Skeletal muscle satellite cell (primary cell): Measurements from ENCODE around the gene GUK1.
A peak's percentile ranks its signal among the peaks of the same experiment; 100 is the strongest.

ENCODE experiments used
- H3K27me3 ChIP-seq: 2 replicates; pipeline ENCODE4 v1.7.0; 2013; ENCODE audit warnings: low read length; ENCODE audit not compliant: control insufficient read depth, insufficient read depth
- H3K36me3 ChIP-seq: 2 replicates; pipeline ENCODE4 v1.7.0; 2013; ENCODE audit warnings: mild to moderate bottlenecking, control low read depth, low read length; ENCODE audit not compliant: insufficient read depth
- H3K4me1 ChIP-seq: 2 replicates; pipeline ENCODE4 v1.7.0; 2013; ENCODE audit warnings: low read length; ENCODE audit not compliant: control insufficient read depth, insufficient read depth
- H3K4me2 ChIP-seq: 2 replicates; pipeline ENCODE4 v1.7.0; 2013; ENCODE audit warnings: mild to moderate bottlenecking, low read length
- H3K4me3 ChIP-seq: 2 replicates; pipeline ENCODE4 v1.7.0; 2013; ENCODE audit warnings: low read length
- H3K9ac ChIP-seq: 2 replicates; pipeline ENCODE4 v1.7.0; 2013; ENCODE audit warnings: mild to moderate bottlenecking, low read depth, low read length, moderate library complexity
- H3K9me3 ChIP-seq: replicated peaks from 2 replicates; pipeline ENCODE4 v1.7.0; 2013; ENCODE audit warnings: mild to moderate bottlenecking, control low read depth, low read length

The GUK1 gene

DNA sequence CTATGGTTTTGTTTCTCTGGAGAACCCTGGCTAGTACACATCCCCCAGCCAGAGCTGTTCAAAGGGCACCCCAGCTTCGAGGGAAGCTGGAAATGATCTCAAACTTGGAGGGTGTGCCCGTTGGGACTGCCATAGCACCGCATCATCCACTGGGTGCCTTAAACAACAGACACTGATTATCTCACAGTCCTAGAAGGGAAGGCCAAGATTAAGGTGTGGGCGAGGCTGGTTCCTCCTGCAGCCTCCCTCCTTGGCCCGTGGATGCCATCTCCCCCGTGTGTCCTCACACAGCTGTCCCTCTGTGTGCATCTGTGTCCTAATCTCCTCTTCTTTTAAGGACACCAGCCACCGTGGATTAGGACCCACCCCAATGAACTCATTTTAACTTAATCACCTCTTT is 21.3 kb downstream of the GUK1 start:
- H3K36me3 ChIP-seq, result no peaks in the 10 kb centered on the region
- no peak overlapping the region for H3K4me3 ChIP-seq

GRCh38 chr1:228161866-228162265 is 21.8 kb downstream of the GUK1 start:
- no peak overlapping the region for H3K9ac ChIP-seq
- H3K9me3 ChIP-seq, result no peaks in the 10 kb centered on the region
- H3K27me3 ChIP-seq, result peaks cover 11% of the 10 kb centered on the region
- H3K4me3 ChIP-seq, result no peak overlapping the region
- H3K4me2 ChIP-seq, result no peak overlapping the region
- peaks cover 30% of the 10 kb centered on the region for H3K4me1 ChIP-seq
- no peaks in the 10 kb centered on the region for H3K36me3 ChIP-seq

More for the DNA sequence above, 21.3 kb downstream of the GUK1 start:
- Histone ChIP-seq H3K27me3 (peaks cover 11% of the 10 kb centered on the region), H3K9ac (no peak overlapping the region), H3K4me2 (no peak overlapping the region), H3K4me1 (peaks cover 27% of the 10 kb centered on the region), H3K9me3 (no peaks in the 10 kb centered on the region)

- Histone ChIP-seq H3K4me2 (peak overlapping the region; percentile 66), H3K4me3 (peak overlapping the region; percentile 45), H3K9ac (peak overlapping the region; percentile 67), H3K4me1 (peaks cover 31% of the 10 kb centered on the region), H3K27me3 (peaks cover 11% of the 10 kb centered on the region), H3K9me3 (no peaks in the 10 kb centered on the region), H3K36me3 (no peaks in the 10 kb centered on the region)
Measured at GRCh38 chr1:228162286-228163006, 22.4 kb downstream of the GUK1 start.

DNA sequence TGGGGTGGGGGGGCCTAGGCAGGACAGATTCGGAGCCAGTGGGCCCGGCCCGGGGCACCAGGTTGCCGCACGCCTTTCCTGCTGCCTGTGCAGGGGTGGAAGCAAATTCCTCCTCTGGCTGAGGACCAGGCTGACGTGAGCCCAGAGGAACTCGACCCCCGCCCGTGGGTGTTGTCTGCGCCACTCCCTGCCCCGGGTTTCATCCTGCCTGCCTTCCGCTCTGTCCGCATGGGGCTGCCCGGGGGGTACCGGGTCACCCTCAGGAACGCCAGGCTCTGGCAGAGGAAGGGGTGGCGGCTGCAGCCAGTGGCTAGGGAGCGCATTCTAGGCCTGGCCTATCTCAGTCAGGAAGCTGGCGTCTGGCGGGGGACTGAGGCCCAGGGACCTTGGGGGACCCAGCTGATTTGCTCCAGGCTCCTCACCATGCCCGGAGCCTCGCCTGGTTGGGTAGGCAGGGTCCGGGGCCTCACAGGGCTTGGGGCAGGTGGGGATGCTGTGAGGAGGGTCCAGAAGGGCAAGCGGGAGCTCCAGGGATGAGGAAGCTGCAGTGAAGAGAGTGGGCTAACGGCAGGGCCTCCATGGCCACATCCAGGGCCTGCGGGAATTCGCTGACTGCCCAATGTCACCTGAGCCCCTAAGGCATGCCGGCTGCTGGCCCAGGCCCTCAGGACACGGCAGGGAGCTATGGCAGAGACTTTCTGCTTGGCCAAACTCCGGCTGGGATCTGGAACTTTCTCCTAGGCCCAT is 23.1 kb downstream of the GUK1 start:
- Histone ChIP-seq H3K36me3 (no peaks in the 10 kb centered on the region), H3K4me2 (peak overlapping the region; percentile 66), H3K4me3 (peak overlapping the region; percentile 45), H3K27me3 (peaks cover 6% of the 10 kb centered on the region), H3K9me3 (no peaks in the 10 kb centered on the region), H3K9ac (peak overlapping the region; percentile 67), H3K4me1 (peaks cover 31% of the 10 kb centered on the region)

DNA sequence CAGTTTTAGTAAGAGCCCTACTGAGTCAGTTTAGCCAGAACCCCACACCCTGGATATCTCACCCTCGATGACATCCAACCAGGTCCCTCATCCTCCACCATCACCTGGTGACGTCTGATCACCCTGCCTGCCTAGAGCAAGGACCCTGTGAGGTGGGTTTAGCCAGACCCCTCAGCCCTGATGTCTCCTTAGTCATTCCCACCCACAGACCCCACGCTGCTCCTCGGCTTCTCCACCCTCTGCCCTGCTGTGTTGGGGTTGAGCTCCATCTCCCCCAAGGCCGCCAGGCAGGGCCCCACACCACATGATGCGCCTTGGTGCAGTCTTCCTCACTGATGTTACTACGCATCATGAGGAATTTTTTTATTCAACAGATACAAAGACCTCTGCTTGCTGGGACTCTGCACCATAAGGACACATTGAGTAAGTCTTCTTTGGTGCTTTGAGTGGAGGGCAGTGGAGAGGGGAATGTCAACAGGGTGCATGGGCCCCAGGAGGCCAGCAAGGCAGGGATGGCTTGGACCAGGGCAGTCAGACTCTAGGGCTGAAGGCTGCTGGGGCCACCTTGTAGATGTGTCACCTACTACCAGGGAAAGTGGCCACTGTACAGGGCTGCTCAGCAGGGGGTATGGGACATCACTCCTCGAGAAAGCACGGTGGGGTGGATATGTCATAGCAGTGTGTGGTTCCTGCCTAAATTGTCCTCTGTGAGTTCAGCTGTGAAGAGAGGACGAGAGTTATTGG is 23.9 kb downstream of the GUK1 start:
- Histone ChIP-seq H3K9ac (peak overlapping the region; percentile 67), H3K27me3 (peaks cover 3% of the 10 kb centered on the region)

GRCh38 chr1:228164561-228165371 is 24.7 kb downstream of the GUK1 start:
- Histone ChIP-seq H3K4me1 (peaks cover 31% of the 10 kb centered on the region), H3K4me2 (peak overlapping the region; percentile 80), H3K27me3 (no peaks in the 10 kb centered on the region), H3K9me3 (no peaks in the 10 kb centered on the region), H3K36me3 (no peaks in the 10 kb centered on the region), H3K4me3 (peak overlapping the region; percentile 67), H3K9ac (peak overlapping the region; percentile 68)

More for the DNA sequence above, 23.9 kb downstream of the GUK1 start:
- H3K4me1 ChIP-seq, result peaks cover 31% of the 10 kb centered on the region
- no peak overlapping the region for H3K4me3 ChIP-seq
- H3K9me3 ChIP-seq, result no peaks in the 10 kb centered on the region
- no peaks in the 10 kb centered on the region for H3K36me3 ChIP-seq
- no peak overlapping the region for H3K4me2 ChIP-seq

DNA sequence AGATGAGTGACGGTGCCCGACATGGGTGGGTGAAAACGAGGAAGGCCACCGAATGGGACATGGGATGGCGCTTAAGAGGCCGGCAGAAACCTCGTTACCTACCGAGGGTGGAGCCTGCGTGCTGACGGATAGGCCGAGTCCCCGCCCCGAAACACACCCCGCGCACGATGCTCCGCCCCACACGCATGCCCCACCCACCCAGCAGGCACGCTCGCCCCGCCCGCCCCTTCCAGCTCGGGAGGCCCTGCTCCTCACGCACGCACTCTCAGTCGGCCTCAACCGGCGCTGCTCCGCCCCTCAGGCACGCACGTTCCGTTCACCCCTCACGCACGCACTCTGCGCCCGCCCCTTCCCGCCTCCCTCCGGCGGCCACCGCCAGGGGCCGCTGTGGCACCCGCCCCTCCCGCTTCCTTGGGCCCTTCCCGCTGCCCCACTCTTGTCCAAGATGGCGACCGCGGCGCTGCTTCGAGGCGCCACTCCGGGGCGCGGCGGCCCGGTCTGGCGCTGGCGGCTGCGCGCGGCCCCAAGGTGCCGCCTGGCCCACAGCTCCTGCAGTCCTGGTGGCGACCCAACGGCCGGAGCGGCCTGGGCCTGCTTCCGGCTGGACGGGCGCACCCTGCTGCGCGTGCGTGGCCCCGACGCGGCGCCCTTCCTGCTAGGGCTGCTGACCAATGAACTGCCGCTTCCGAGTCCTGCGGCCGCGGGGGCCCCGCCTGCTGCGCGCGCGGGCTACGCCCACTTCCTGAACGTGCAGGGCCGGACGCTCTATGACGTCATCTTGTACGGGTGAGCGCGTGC is 25.5 kb downstream of the GUK1 start, which contains the start of gene IBA57:
IBA57 (plus strand) TSS at position 433 of the 798 bp plus-strand sequence; CDS start at position 446, 13 bp downstream.
- Histone ChIP-seq H3K36me3 (no peaks in the 10 kb centered on the region), H3K27me3 (no peaks in the 10 kb centered on the region), H3K4me1 (peaks cover 31% of the 10 kb centered on the region), H3K4me2 (peak within 1 kb of the TSS; percentile 95), H3K9ac (peak within 1 kb of the TSS; percentile 99), H3K9me3 (no peaks in the 10 kb centered on the region), H3K4me3 (peak within 1 kb of the TSS; percentile 92)

GRCh38 chr1:228166170-228166936 is 26.3 kb downstream of the GUK1 start:
- H3K9me3 ChIP-seq, result no peaks in the 10 kb centered on the region
- H3K9ac ChIP-seq, result peak overlapping the region; percentile 88
- H3K4me1 ChIP-seq, result peaks cover 30% of the 10 kb centered on the region
- no peaks in the 10 kb centered on the region for H3K36me3 ChIP-seq
- peak overlapping the region; percentile 92 for H3K4me3 ChIP-seq
- H3K4me2 ChIP-seq, result peak overlapping the region; percentile 95
- H3K27me3 ChIP-seq, result no peaks in the 10 kb centered on the region

- Histone ChIP-seq H3K27me3 (no peaks in the 10 kb centered on the region), H3K4me1 (peaks cover 7% of the 10 kb centered on the region), H3K9ac (no peak overlapping the region), H3K9me3 (no peaks in the 10 kb centered on the region), H3K36me3 (no peaks in the 10 kb centered on the region), H3K4me3 (no peak overlapping the region), H3K4me2 (no peak overlapping the region)
Measured at GRCh38 chr1:228168563-228169270, 28.6 kb downstream of the GUK1 start.
